RKO (cell line): ENCODE measurements around the gene FCHSD1.

Source experiments
- DNase-seq: peaks from one replicate; pipeline ENCODE4 v3.0.0-alpha.2; 2016; ENCODE audit warnings: low spot score

FCHSD1 gene

DNA sequence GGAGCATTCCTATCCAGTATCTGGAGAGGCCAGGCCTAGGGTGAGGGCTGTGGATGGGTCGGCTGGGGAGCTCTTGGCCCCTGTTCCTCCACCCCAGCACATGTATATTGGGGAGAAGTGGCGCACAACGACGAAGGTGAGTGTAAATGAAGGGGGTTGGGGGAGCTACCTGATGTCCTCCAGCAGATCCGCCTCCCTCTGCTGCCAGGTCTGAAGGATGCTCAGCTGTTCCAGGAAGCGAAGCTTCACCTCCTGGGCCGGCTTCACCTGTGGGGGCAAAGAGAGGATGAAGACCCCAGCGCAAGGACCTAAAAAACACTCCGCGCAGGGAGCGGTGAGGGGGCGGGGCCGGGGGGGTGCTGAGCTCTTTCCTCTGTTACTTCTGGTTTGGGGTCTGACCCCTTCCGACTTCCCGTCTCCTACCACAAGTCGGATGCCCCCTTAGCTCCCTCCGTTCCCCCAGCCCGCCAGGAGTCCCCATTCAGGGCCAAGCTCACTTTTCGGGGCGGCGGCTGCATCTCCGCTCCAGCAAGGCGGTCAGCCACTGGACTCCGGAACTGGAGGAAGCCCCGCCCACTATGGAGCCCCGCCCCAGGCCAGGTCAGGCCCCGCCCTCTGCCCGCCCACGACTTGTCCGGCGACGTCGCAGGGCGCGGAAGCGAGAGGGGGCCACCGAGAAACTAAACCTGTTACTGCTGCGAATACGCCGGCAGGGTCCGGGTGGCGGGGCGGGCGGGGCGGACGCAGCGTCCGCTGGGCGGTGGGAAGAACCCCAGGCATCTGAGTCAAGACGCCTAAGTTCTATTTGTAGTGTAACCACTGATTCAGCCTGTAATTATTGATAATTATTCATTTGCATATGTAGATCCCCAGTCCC is at the start of gene FCHSD1:
Gene FCHSD1 (minus strand): TSS at position 568 of the 877 bp plus-strand sequence. CDS start 50 bp downstream, at position 518.
- peak; percentile 87 for DNase-seq

DNA sequence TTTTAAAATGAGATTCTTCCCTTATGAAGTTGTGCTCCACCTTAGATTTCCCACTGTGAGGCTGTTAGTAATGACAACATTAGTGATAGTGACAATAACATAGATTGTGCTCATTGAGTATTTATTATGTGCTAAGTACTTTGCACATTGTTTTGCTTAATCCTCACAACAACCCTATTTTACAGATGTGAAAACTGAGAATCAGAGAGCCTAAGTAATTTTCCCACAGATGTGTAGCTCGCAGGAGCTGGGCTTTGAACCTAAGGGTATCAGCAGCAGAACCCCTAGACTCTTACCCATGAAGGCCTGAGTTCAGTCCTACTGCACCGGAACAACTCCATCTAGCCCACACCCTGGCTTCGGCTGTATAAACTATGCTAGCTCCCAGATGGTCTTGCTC is 46.4 kb upstream of the FCHSD1 start:
- no peak for DNase-seq

- DNase-seq, result no peak
Observed at GRCh38 chr5:141696431-141696830, 45.2 kb upstream of the FCHSD1 start.

DNA sequence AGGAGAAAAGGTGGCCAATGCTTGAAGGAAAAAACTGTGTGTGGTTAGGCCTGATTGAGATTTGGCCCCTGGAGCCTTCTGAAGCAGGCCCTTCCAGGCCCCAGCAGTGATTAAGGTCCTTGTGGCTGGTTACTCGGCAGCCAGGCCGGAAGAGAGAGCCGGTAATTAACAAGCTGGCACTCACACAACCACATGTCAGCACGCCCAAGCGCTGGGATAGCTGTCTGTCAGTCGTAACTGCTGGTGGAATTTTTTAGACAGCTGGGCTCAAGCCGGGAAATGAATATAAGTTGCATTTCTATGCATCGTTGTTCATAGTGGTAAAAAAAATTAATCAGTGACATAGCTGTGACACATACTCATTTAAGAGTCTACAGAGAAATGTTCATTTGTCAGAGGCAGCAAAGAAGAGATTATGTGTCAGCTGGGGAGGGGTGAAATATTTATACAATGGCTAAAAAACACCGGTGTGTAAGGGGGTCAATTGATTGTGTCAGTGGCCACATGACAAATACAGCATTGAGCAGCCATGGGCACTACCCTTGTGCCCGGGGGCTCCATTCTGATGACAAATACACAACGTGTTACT is 44.5 kb upstream of the FCHSD1 start:
- DNase-seq, result peak; percentile 79

- DNase-seq, result no peak
Observed at GRCh38 chr5:141694479-141694878, 43.3 kb upstream of the FCHSD1 start.

DNA sequence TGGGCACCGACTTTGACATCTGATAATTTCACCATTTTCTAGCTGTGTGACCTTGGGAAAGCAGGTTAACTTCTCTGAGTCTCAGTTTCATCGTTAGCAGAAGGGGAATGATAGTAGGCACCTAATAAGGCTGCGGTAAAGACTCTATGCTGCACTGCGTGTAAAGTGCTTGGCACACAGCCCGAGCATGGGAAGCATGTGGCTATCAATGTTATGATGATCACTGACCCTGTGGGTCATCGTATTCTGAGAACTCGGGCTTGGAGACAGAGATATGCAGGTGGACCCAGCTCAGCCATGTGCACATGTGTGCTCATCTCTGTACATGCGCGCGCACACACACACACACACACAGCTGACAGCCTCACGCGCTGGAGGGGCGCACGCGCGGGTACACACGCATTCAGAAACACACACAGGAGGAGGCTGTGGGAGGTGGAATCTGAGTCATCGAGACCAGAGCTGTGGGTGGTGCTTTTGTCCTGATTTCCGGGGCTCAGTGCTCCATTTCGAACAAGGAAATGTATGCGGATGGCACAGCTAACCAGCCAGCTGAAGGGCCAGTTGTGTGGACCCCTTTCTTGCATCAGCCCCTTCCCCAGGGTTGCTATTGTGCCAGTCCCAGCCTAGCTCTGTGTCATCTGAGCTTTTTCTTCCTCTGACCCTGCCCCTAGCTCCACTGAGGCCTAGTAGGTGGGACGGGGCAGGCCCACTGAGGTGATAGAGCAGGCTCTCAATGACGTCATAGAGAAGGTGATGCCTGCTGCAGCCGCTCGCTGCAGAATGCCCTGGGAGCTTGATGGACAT is 41.9 kb upstream of the FCHSD1 start:
- peak; percentile 37 for DNase-seq

DNA sequence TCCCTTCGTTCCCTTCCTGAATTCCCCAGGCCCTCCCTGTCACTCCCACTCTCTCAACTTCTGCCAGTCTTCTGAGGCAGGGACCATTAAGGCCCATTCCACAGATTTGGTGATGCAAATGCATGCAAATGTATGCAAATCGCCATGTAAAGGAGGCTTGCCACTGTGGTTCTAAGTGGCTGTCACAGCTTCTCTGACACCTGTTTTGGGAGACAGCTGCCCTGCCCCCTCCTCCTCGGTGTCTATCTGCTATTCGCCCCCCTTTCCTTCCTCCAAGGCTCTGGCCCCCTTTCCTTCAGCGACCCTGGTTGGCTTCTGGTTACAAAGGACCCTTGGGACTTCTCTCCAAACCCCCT is 41.3 kb upstream of the FCHSD1 start:
- peak; percentile 10 for DNase-seq

DNA sequence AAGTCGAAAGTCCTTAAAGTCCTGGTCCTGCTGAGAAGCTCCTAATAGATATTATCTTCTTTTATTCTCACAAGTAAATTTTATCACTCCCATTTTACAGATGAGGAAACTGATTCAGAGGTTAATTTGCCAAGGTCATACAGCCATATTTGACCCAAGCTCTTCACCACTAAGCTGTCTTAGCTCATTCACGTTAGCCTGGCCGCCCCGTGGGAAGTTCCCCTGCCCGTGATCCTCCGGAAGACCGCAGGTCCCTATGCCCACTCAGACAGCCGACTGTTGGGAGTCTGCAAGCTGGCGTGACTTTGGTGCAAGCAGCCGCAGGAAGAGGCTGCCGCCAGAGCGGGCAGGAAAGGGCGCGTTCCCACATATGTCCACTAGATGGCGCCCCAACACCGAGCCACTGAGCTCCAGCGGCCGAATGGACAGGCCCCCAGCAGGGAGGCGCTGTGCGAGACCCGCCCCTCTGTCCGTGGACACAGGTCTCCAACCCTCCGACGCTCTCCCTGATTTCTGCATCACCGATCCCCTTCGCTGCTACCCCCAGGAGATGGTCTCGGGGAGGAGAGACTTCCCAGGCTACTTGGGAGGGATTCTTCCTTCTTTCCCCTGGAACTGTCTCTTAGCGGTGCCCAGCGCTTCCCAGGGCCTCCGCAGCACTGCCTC is 40.8 kb upstream of the FCHSD1 start:
- DNase-seq, result peak; percentile 76

DNA sequence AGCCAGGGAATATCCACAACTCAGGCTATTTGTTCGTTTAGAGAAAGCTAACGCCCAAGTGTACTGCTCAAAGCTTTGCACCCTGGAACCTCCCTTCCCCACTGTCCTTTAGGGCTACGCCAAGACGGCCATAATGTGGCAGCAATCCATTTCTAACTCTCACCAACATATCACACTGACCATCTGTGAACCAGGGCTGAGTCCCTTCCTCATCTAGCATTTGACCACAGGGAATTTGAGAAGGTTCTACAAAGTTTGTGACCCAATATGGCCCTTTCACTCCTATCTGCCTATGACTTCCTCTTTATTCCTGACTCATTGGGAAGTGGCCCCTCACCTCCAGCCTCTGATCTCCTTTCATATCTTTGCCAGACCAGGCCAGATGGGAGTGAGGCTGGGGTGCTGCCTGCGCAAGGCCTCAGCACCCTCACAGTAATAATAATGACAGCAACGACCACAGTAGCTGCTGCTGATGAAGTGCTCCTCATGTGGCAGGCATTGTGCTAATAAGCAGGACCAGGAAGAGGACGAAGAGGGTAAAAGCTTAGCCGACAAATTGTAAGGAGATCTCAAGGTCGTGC is 40.2 kb upstream of the FCHSD1 start:
- DNase-seq, result no peak

DNA sequence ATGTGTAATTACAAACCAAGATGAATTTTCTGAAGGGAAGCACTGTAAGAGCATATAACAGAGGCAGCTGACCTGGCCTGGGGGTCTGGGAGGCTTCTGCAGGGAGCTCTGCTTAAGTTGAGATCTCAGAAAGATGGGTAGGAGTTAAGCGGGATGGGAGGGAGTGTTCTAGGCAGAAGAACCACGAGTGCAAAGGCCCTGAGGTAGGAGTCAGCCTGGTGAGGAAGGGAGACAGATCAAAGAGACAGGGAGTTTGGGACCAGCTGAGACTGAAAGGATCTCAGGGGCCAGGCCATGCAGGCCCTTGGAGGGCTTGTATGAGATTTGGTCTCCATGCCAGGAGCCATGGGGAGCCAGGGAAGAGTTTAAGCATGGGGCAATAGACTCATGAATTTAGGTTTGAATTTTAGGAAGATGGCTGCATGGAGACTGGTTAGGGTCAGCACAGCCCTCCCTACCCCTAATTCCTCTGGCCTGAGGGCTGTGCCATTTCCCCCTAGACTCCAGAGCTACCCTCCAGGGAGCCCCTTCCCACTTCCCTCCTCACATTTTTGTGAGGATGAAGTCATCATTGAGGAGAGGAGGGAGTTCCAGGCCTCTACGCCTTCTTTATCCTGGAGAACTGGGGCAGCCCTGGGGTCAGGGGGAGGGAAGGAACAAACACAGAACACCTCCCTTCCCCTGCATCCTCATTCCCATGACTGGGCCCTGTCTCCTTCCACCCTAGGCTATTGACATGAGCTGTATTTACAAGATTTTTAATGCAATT is 35.6 kb upstream of the FCHSD1 start:
- DNase-seq, result no peak

DNA sequence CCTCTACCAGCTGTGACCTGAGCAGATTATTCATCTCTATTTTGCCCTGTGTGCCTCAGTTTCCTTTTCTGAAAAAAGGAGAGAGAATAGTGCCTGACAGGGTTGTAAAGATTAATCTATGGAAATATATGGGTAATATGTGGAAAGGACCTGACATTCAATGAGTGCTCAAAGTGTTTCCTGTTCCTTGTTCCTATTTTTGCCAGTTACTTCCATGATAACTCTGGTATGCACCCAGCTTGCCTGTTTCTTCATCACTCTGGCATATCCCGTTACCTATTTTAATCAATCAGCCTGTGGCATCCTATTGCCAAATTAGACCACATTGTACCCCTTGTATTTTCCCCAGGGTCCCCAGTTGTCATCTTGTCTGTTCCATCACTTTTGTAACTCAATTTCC is 34.4 kb upstream of the FCHSD1 start:
- no peak for DNase-seq

GRCh38 chr5:141683596-141684141 is 32.5 kb upstream of the FCHSD1 start:
- no peak for DNase-seq

GRCh38 chr5:141681695-141682641 is 30.8 kb upstream of the FCHSD1 start, which contains the start of gene ARAP3:
Gene ARAP3 (minus strand): TSS chr5:141682230. CDS start chr5:141680486, 1,744 bp downstream.
- peak; percentile 91 for DNase-seq

DNA sequence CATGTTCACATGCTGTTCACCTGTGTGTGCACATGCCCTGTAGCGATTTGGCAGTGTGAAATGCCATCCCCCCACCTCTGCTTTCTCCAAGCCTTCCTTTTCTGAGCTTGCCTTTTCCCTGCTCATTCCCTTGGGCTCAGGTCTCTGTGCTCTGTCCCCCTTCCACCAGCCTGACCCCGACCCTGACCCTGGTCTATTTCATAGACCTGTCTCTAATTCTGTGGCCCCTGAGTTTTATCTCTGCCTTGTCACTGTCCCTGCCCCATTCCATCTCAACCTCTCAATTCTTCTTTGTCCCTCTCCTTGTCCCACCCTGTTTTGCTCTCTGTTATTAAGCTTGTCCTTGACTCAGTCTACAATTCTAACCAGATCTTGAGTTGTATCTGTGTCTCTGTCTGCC is 30.1 kb upstream of the FCHSD1 start:
- DNase-seq, result peak; percentile 34

- DNase-seq, result peak; percentile 78
Observed at GRCh38 chr5:141680751-141681201, 29.6 kb upstream of the FCHSD1 start.

DNA sequence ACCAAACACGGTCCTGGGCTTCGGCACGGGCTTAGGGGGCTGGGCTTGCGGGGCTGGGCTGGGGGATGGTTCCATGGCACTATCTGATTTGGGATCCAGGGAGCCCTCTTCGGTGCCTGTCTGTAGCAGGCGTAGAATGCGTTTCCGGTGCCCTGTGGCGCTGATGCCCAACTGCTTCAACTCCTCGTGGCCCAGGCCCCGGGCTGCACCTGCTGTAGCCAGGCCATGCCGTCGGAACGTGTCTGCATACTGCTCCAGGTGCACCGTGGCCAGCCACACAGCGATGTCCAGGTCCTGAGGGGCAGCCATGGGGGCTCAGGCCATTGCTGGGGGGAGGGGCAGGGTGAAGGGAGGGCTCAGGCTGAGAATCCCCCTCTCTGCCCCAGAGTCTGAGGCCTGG is 29.0 kb upstream of the FCHSD1 start:
- DNase-seq, result no peak

- DNase-seq, result no peak
Observed at GRCh38 chr5:141677415-141677814, 26.2 kb upstream of the FCHSD1 start.

DNA sequence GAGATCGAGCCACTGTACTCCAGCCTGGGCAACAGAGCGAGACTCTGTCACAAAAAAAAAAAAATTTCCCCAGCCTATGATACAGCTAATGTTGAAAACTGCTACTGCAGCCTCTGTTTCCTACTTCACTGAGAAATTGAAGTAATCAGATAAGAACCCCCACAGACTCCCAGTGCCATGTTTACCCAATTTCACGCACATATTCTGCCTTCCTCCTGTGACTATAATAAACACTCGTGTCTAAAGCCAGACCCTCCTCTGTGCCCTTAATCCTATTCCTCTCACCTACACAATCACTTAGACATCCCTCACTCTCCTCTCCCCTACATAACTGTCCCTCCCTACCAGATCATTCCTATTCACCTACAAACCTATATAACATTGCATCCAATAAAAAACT is 24.5 kb upstream of the FCHSD1 start:
- DNase-seq, result no peak

DNA sequence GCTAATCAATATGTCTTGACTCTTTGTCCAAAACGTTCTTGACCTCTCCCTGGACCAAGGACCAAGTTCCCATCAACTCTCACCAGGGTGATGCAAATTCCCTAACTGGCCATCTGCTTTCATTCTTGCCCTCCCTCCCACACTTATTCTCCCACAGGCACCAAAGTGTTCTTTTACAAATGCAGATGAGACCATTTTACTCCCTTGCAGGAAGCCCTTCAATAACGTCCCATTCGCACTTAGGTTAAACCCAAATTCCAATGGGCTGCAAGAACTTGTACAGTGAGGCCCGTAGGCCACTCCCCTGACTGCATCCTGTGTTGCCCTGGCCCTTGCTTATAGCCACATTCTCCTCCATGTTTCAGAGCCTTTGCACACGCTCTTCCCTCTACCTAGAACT is 23.5 kb upstream of the FCHSD1 start:
- DNase-seq, result no peak
